HEK293 (cell line): Measurements from ENCODE around the gene CD74.

Experiments used
- EGR2 ChIP-seq: fragments of 450-650 bp; formaldehyde crosslinking; IDR thresholded peaks from 2 replicates; pipeline ENCODE4 v1.5.1; 2016; ENCODE audit warnings: low read depth, missing biosample characterization, missing genetic modification characterization
- GLIS1 ChIP-seq: fragments of 450-650 bp; formaldehyde crosslinking; IDR thresholded peaks from 2 replicates; pipeline ENCODE4 v1.5.1; 2016; ENCODE audit warnings: missing biosample characterization, missing genetic modification characterization
- KLF17 ChIP-seq: fragments of 450-650 bp; formaldehyde crosslinking; IDR thresholded peaks from 2 replicates; pipeline ENCODE4 v1.5.1; 2016; ENCODE audit warnings: missing biosample characterization, missing genetic modification characterization
- PATZ1 ChIP-seq: fragments of 450-650 bp; formaldehyde crosslinking; IDR thresholded peaks from 2 replicates; pipeline ENCODE4 v1.5.1; 2016; ENCODE audit warnings: missing biosample characterization, missing genetic modification characterization
- RBAK ChIP-seq: fragments of 450-650 bp; formaldehyde crosslinking; IDR thresholded peaks from 2 replicates; pipeline ENCODE4 v1.5.1; 2016; ENCODE audit warnings: missing biosample characterization, missing genetic modification characterization
- SETDB1 ChIP-seq: IDR thresholded peaks from one replicate; pipeline ENCODE4 v1.6.1; 2017; ENCODE audit warnings: mild to moderate bottlenecking, low read length, moderate library complexity, mixed read lengths; ENCODE audit not compliant: insufficient read length
- SP3 ChIP-seq: fragments of 450-650 bp; formaldehyde crosslinking; IDR thresholded peaks from 2 replicates; pipeline ENCODE4 v1.5.1; 2016; ENCODE audit warnings: missing biosample characterization, missing genetic modification characterization
- ZBTB10 ChIP-seq: fragments of 450-650 bp; formaldehyde crosslinking; IDR thresholded peaks from 2 replicates; pipeline ENCODE4 v1.5.1; 2016; ENCODE audit warnings: missing biosample characterization, missing genetic modification characterization
- ZBTB44 ChIP-seq: fragments of 450-650 bp; IDR thresholded peaks from 2 replicates; pipeline ENCODE4 v1.5.1; 2018; ENCODE audit warnings: missing biosample characterization, mild to moderate bottlenecking, missing genetic modification characterization
- ZBTB48 ChIP-seq: fragments of 450-650 bp; formaldehyde crosslinking; IDR thresholded peaks from 2 replicates; pipeline ENCODE4 v1.5.1; 2016; ENCODE audit warnings: missing biosample characterization, missing genetic modification characterization
- ZFP41 ChIP-seq: fragments of 450-650 bp; formaldehyde crosslinking; IDR thresholded peaks from 2 replicates; pipeline ENCODE4 v1.5.1; 2016; ENCODE audit warnings: missing biosample characterization, missing genetic modification characterization, borderline replicate concordance
- ZNF24 ChIP-seq: fragments of 450-650 bp; formaldehyde crosslinking; IDR thresholded peaks from 2 replicates; pipeline ENCODE4 v1.5.1; 2016; ENCODE audit warnings: missing biosample characterization, missing genetic modification characterization
- ZNF501 ChIP-seq: fragments of 450-650 bp; formaldehyde crosslinking; IDR thresholded peaks from 2 replicates; pipeline ENCODE4 v1.5.1; 2016; ENCODE audit warnings: missing biosample characterization, missing genetic modification characterization
- ZNF623 ChIP-seq: fragments of 450-650 bp; formaldehyde crosslinking; IDR thresholded peaks from 2 replicates; pipeline ENCODE4 v1.5.1; 2016; ENCODE audit warnings: missing biosample characterization, missing genetic modification characterization
- ZNF785 ChIP-seq: fragments of 450-650 bp; formaldehyde crosslinking; IDR thresholded peaks from 2 replicates; pipeline ENCODE4 v1.5.1; 2016; ENCODE audit warnings: missing biosample characterization, missing genetic modification characterization
- ZNF792 ChIP-seq: fragments of 450-650 bp; formaldehyde crosslinking; IDR thresholded peaks from 2 replicates; pipeline ENCODE4 v1.5.1; 2016; ENCODE audit warnings: missing biosample characterization, missing genetic modification characterization
- ZSCAN5A ChIP-seq: fragments of 450-650 bp; formaldehyde crosslinking; IDR thresholded peaks from 2 replicates; pipeline ENCODE4 v1.5.1; 2016; ENCODE audit warnings: missing biosample characterization, missing genetic modification characterization

CD74 gene

GRCh38 chr5:150409638-150410523 is 2.8 kb downstream of the CD74 start (continued):
- TF ChIP-seq ZBTB44 (tag by site-specific recombination) (no peak), ZNF785 (no peak), ZNF792 (tag by site-specific recombination) (no peak), PATZ1 (tag by site-specific recombination) (peak; percentile 77), SP3 (tag by site-specific recombination) (0 out of 2 replicates have a peak, but pooled peaks have one; percentile 30), ZFP41 (no peak), RBAK (tag by site-specific recombination) (no peak), KLF17 (no peak), GLIS1 (tag by site-specific recombination) (peak; percentile 62), ZNF501 (peak; percentile 64; the same call in 1 of the 2 replicates), ZBTB48 (peak; percentile 55), SETDB1 (no peak), ZNF24 (tag by site-specific recombination) (no peak), ZNF623 (tag by site-specific recombination) (no peak), ZSCAN5A (tag by site-specific recombination) (no peak), EGR2 (tag by site-specific recombination) (peak; percentile 59), ZBTB10 (tag by site-specific recombination) (peak; percentile 40; the same call in 1 of the 2 replicates)
